Erythroblast (primary cell): ENCODE measurements around the gene RXFP4.

ENCODE experiments used
- GATA1 ChIP-seq: IDR thresholded peaks from 2 replicates; pipeline ENCODE4 v1.6.1; 2011; ENCODE audit warnings: low read depth, mild to moderate bottlenecking, control low read depth, low read length, moderate library complexity
- POLR2A ChIP-seq: IDR thresholded peaks from 2 replicates; pipeline ENCODE4 v1.6.1; 2011; ENCODE audit warnings: mild to moderate bottlenecking, low read length

DNA sequence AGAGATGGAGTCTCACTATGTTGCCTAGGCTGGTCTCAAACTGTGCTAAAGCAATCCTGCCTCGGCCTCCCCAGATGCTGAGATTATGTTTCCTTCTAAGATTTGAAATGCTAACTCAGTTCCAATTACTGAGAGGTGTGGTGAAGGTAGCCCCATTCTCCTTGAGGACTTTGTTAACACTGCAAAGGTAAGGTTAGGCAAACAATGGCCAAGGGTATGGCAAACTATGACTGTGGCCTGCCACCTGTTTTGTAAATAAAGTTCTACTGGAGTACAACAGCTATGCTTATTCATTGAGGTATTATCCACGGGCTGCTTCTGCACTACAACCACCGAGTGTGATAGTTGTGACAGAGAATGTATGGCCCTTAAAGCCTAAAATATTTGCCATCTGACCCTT is 20.7 kb upstream of the RXFP4 start:
- peak; percentile 29 for TF ChIP-seq POLR2A
- TF ChIP-seq GATA1, result no peak
